Activated CD8-positive, alpha-beta memory T cell treated with anti-CD3 and anti-CD28 coated beads for 24 hours (primary cell): ENCODE results near the gene PDK2.
A peak's percentile ranks its signal among the peaks of the same experiment; 100 is the strongest.

ENCODE experiments used
- DNase-seq: peaks from one replicate; pipeline ENCODE4 v3.0.0-alpha.2; 2020

The PDK2 gene

GRCh38 chr17:50152736-50153135 is 57.6 kb downstream of the PDK2 start:
- DNase-seq, result no peak

- no peak for DNase-seq
Measured at GRCh38 chr17:50153650-50154575, 58.8 kb downstream of the PDK2 start.

GRCh38 chr17:50154604-50155003 is 59.5 kb downstream of the PDK2 start:
- no peak for DNase-seq

DNA sequence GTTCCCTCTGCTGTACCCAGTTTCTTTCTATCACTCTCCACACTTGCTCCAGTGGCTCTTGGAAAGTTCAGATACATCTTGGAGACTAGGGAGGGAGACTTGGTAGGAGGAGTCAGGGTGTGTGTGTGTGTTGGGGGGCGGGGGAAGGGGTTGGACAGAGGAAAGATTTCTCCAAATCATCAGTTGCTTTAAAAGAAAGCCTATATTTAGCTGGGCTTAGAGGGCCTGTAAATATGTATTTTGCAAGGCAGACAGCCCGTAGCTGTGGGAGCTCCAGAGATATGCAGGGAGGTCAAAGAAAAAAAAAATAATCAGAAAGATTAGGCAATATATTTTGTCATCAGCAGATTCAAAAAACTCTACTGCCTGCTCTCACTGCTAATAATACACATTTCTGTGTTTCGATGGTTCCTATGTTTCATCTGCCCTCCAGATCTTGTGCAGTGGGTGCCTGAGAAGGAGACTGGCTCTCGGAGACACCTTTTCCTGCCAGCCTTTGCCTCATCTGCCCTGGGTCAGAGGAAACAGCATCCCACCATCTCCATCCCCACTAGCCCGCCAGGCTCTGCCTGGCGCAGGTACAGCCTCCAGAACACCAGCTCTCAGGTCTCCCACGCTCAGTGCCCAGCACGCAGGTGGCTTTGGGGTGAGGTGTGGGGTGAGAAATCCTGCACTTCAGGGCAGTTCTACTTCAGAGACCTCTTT is 60.1 kb downstream of the PDK2 start:
- no peak for DNase-seq

GRCh38 chr17:50157891-50158290 is 62.7 kb downstream of the PDK2 start:
- DNase-seq, result no peak

GRCh38 chr17:50161023-50161910 is 66.1 kb downstream of the PDK2 start:
- DNase-seq, result peak; percentile 99
